NK-92 treated with Interleukin-12 subunit alpha and Interleukin-12 subunit beta, amount 100 ng/mL, for 24 hours (cell line): ENCODE data around the gene ONECUT3.
"Not testable (repeated sequence)": the region's sequence is repeated elsewhere in the genome, so short reads cannot be mapped to it uniquely, and the experiment has no call there.

ENCODE experiments used
- DNase-seq: peaks from one replicate; lab custom pipeline; 2025; lab: John Stamatoyannopoulos, UW

ONECUT3 gene

DNA sequence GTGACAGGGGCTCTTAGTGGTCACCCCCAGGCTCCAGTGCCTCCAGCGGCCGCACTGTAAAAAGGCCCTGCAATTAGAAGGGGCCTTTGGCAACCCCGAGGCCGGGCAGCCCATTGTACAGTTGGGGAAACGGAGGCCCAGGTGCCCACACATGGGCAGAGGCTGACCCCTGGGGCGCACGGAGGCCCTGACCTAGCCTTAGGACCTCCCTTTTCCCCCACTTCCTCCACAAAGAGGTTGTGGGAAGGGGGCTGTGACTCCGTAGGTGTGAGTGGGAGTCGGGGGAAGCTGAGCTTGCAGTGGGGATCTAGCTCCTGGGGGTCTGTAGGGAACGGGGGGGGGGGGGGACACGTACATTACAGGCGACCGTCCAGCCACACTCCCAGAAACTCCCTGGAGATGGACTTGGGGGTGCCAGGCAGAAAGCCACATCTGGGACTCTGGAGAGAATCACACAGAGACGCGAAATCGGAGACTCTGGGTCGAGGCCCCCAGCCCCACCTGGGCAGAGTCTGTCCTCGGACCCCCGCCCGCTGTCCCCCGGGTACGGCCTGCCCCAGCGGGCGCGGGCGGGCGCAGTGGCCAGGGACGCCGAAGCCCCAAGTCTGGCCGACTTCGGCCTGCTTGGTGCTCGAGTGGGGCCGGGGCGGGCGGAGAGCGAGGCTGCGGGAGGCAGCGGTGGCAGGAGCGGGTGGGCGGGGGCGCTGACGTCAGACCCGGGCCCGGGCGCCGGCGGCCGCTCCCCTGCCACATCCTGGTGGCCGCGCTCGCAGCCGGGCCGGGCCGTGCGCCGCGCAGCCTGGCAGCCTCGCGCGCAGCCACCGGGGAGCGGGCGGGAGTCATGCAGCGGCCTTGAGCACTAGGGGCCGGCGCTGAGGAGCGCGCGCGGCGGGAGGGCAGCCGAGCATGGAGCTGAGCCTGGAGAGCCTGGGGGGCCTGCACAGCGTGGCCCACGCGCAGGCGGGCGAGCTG is at the start of gene ONECUT3:
Gene ONECUT3, plus strand, starts transcription at position 750 of the 972 bp plus-strand sequence. Its CDS starts 157 bp downstream, at position 907.
- no peak for DNase-seq

DNA sequence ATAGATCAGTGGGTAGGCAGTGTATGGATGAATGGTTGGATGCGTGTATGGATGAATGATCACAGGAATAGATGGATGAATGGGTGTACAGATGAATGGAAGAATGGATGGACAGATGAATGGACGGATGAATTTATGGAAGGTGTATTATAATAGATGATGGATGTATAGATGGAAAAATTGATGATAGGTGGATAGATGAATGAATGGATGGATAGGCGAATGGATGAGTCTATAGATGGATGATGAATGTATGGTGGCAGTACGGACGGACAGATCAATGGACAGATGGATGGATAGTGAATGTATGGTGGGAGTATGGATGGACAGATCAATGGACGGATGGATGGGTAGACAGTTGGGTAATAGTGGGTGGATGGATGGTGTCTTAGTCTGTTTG is 49.0 kb upstream of the ONECUT3 start:
- DNase-seq, result no peak

DNA sequence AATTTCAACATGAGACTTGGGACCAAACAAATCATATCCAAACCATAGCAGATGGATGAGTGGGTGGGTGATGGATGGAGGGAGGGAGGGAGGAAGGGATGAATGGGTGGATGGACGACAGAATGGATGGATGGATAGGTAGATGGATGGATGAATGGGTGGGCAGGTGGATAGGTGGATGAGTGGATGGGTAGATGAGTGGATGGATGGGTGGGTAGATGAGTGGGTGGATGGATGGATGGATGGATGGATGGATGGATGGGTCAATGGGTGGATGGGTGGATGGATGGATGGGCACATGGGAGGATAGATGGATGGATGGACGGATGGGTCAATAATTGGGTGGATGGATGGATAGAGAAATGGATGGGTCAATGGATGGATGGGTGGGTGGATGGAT is 47.9 kb upstream of the ONECUT3 start:
- DNase-seq, result no peak

DNA sequence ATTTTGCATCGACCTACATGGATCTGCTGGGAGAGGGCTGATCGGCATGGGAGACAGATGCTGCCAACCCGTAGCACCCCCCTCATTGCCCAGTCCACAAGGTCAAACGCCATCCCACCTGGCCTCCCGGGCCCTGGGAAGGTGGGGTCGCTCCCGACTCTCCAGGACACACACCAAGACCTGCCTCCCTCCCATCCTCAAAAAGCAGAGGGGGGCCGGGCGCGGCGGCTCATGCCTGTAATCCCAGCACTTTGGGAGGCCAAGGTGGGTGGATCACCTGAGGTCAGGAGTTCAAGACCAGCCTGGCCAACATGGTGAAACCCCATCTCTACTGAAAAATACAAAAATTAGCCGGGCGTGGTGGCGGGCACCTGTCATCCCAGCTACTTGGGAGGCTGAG is 46.7 kb upstream of the ONECUT3 start:
- DNase-seq, result not testable (repeated sequence)

DNA sequence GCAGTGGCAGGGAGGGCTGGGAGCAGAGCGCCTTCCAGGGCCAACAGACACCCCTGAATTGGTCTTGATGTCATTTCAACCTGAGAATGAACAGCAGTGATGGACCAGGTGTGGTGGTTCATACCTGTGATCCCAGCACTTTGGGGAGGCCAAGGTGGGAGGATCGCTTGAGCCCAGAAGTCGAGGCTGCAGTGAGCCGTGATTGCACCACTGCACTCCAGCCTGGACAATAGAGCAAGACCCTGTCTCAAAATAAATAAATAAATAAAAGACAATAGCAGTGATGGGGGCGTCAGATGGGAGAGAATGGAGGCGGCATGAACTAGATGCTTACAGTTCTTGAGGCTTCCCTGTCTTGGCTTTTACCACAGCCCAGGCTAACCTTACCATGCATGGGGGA is 46.1 kb upstream of the ONECUT3 start:
- no peak for DNase-seq

DNA sequence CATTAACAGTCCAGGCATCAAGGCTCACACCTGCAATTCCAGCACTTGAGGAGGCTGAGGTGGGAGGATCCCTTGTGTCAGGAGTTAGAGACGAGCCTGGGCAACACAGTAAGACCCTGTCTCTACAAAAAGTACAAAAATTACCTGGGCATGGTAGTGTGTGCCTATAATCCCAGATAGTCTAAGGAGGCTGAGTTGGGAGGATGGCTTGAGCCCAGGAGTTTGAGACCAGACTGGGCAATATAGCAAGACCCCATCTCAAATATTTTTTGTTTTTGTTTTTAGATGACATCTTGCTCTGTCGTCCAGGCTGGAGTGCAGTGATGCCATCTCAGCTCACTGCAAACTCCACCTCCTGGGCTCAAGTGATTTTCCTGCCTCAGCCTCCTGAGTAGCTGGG is 40.1 kb upstream of the ONECUT3 start:
- DNase-seq, result no peak

DNA sequence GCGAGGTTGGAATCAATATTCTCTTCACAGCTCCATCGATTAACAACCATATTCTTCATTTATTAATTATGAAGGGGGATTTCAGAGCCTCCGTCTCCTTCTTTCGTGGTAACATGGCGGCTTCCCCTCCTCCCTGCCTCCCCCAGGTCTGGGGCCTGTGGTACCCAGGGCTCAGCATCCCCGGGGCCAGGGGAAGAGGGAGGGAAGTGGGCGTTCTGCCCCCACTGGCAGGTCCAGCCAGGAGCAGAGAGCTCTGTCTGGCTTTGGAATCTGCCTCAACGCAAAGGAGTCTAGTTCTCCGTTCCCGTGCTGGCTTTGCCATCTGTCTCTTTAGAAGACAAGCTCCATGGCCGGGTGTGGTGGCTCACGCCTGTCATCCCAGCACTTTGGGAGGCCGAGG is 37.8 kb upstream of the ONECUT3 start:
- no peak for DNase-seq

DNA sequence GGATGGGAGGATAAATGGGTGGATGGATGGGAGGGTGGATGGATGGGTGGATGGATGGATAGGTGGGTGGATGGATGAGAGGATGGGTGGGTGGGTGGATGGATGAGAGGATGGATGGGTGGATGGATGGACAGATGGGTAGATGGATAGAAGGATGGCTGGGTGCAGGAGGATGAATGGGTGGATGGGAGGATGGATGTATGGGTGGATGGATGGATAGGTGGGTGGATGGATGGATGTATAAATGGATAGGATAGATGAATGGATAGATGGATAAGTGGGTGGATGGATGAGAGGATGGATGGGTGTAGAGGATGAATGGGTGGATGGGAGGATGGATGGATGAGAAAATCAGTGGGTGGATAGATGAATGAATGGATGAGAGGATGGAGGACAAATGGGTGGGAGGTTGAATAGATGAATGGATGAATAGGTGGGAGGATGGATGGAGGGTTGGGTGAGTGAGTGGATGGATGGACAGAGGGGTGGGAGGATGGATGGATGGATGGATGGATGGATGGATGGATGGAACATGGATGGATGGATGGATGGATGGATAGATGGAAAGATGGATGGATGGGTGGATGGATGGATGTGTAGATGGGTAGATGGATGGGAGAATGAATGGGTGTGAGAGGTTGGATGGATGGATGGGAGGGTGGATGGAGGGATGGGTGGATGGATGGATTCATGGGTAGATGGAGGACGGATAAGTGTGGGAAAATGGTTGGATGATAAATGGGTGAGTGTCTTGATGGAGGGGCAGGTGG is 35.9 kb upstream of the ONECUT3 start:
- no peak for DNase-seq

DNA sequence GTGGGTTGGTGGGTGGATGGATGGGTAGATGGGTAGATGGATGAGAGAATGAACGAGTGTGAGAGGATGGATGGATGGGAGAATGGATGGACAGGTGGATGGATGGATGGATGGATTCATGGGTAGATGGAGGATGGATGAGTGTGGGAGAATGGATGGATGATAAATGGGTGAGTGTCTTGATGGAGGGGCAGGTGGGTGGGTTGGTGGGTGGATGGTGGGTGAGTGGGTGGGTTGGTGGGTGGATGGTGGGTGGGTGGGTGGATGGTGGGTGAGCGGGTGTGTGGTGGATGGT is 35.4 kb upstream of the ONECUT3 start:
- DNase-seq, result no peak

DNA sequence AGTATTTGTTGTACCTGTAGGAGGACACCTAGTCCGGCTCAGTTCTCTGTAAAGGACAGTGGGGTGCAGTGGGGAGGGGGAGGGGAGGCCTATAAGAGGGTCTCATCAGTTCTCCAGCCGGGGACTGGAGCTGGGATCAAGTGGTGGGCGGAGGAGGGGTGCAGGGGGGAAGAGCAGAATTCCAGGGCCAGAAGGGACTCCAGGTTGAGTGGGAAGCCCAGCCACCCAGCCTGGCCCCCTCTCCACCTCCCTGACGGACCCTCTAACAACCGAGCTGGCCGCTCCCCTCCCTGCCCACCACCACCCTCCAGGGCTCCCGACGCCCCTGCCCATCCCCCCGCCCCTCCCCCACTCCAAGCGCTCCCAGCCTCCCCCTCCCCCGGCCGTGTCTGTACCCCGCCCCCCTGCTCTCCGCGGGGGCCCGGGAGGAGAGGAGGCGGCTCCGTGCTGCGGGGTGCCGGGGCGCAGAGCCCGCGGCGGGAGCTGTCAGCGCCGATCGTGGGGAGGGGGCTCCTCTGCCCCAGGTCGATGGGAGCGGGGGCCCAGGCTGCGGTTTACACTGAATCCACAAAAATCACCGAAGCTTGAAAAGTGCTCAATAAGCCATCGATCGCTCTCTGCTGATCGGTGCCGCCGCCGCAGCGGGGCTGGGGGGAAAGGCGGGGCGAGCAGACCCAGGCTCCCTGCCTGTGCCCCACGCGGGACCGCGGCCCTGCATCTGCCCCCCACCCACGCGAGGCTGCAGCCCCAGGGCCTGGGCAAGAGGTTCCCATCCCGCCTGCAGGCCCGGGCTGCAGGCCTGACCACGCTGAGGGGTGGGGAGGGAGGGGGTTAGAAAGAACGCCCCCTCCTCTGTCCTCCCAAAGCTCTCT is 34.6 kb upstream of the ONECUT3 start:
- DNase-seq, result no peak

DNA sequence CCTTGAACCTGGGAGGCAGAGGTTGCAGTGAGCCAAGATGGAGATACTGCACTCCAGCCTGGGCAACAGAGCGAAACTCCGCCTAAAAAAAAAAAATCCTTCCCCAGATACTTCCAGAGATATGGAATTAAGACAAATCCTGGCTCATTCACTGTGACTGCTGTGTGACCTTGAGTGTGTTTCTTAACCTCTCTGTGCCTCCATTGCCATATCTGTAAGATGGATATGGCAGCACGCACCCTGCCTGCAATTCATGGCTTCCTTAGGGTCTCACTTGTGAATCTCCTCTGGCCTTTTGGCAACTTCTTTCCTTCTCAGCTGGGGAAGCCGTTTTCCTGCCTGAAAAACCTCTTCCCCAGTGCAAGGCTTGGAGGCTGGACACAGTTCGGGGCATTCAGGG is 33.8 kb upstream of the ONECUT3 start:
- DNase-seq, result no peak

DNA sequence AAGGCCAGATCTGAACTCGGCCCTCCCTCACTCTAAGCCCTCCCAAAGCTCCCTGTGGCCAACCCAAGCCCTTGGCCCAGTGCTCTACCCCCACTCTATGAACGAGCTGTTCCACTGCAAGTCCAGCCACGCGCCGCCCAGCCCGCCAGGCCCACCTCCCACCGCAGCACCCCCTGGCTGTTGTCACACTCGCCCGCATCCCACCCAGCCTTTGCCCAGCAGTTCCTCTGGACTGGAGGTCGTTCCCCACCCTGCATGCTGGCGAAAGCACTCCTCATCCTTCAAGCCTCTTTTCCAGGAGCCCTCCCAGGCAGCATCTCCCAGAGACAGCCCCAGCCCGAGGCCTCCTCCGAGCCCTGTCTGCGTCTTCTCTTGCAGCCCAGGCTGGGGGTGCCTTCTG is 33.1 kb upstream of the ONECUT3 start:
- DNase-seq, result no peak

DNA sequence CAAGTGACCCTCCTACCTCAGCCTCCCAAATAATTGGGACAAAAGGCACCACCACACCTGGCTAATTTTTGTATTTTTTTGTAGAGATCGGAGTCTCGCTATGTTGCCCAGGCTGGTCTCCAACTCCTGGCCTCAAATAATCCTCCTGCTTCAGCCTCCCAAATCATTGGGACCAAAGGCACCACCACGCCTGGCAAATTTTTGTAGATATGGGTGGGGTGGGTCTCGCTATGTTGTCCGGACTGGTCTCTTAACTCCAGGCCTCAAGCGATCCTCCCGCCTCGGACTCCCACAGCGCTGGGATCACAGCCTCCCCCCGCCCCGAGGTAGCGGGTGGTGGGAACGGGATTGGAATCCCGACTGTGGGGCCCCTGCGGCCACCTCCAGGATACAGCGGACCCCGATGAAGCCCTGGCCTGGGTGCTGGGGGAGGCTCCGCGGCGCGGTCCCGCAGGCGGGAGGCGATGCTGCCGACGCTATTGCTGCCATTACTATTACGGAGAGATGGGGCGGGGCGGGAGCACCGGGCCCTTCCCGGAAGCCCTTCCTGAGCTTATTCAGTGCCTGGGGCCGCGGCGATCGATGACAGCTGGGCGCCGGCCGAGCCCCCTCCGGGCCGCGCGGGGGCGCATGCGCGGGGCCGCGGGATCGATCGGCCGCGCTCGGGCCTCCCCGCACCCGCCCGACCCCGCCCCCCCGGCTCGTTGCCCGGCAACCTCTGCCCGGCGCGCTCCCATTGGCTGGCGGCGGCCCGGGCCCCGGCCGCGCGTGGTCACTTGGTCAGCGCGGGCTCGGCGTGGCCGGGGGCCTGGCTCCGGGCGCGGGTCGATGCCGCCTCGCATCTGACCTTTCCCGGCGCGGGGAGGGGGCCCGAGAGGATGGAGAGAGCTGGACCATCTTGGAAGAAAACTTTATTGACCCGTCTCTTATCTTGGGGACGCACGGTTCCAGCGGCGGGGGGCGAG is 27.9 kb upstream of the ONECUT3 start:
- DNase-seq, result no peak

DNA sequence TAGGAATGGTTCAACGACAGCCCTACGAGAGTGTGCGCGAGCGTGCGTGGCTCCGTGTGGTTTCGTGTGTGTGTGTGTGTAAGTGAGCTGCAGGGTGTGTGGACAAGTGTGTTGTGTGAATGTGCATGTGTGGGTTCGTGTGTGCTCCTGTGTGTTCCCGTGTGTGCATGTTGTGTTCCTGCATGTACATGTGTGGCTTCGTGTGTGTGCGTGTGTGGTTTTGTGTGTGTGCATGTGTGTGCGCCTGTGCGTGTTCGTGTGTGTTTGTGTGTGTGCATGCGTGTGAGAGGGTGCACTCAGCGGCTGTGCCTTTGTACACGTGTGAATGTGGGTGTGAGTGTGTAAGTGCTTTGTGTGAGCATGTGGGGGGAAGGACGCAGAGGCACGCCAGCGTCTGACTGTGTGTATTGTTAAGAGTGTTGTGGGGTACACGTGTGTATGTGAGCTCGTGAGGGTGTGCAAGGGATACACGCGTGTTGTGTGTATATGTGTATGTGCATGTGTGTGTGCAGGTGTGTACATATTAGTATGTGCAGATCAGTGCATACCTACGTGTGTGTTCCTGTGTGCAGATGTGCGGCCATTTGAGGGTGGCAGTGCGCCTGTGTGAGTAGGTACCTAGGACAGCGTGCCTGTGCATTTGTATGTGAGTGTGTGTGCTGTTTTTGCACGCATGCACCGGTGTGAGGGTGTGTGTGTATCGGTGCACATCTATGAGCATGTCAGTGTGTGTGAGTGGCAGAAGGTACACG is 24.3 kb upstream of the ONECUT3 start:
- DNase-seq, result no peak

DNA sequence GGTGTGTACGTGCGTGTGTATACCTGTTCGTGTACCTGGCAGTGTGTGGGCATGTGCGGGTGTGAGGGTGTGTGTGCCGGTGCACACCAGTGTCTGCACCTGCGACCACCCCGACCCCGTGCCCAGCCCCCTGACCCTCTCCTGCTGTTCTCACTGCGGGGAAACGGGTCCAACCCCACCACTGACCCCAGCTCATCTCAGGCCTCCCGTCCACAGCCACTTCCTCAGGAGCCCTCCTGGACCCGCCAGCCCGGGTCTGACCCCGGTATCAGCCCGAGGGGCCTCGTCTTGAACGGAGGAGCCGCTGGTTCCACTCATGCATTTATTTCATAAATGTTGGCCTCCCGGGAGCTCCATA is 23.8 kb upstream of the ONECUT3 start:
- no peak for DNase-seq

DNA sequence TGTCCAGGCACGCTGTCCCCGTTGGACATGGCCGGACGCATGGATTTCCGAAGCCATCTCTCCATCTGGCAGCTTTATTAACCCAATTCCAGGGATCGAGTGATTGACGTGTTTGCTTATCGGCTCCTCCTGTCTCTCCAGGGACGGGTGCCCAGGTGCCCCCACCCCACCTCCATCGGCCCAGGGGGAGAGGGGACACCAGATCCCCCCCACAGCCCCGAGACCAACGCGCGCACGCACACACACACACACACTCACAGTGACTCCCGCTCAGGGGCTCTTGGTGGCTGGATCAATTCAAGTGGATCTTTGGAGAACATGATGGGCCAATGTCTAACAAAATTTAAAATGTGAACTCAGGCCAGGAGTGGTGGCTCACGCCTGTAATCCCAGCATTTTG is 23.1 kb upstream of the ONECUT3 start:
- DNase-seq, result no peak

DNA sequence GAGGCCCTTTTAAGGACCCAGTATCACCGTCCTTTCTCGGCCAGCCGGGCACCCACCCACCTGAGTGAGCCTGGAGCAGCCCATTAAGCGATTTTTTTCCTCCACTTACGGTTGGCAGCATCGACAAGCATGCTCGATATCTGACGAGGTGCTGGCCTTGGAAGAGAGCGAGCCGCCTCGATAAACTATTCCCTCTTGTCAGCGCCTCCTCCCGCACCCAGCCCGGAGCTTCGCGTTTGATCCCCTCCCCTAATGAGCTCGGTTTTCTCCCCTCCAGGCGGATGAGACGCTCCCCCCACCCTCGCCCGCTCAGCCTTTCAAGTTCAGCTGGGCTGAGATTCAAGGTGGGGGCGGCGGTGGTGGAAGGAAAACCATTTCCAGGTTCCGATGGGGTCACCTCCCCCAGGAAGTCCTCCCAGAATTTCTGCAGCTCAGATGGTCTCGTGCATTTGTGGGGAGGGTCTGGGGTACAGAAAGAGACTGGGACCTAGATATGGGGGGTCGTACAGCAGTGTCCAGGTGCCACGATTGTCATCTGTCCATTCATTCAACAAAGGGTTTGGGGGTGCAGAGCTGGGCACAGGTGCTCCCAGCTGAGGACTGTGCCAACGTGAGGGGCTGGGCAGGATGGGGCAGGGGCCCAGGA is 18.9 kb upstream of the ONECUT3 start:
- DNase-seq, result no peak

DNA sequence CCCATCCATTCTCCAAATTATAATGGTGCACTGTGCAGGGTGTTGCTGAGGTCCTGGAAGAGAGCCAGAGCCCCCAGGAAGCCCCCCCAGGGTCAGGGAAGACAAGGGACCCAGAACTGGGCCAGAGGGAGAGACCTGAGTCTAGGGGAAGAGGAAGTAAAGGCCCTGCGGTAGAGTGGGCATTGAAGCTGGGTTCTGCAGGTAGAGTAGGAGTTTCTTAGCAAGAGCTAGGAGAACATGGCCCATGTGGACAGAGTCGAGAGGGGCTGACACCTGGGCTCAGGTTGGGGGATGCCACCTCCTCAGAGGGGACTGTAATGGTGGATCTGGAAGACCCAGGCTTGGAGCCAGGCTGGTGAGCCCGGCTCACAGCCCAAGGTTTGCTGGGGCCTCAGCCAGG is 17.0 kb upstream of the ONECUT3 start:
- no peak for DNase-seq

DNA sequence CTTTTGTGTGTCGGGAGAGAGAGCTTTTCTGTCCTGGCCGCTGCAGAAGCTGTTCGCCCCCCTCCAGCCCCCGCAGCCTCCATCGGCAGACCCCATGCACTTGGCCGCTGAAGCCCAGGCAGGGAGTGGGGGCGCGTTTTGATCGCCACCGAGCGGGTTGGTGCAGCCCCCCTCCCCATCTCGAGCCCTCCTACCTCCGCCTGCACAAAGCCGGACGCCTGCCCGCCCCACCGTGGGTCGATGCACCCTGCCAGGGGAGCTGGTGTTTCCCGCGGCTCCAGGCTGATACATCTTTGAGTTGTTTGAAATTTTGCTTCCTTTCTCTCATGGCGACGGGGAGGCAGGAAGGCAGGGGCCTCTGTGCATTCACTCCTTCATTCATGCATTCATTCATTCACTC is 16.4 kb upstream of the ONECUT3 start:
- no peak for DNase-seq
